ENCODE data around the gene LCN12.

- no peak for TF ChIP-seq POLR2A (IDR thresholded peaks at IDR 0.05)
- no peak for TF ChIP-seq CTCF (IDR thresholded peaks at IDR 0.05)
Observed at GRCh38 chr9:136939431-136939995, 12.6 kb upstream of the LCN12 start.

All from right lobe of liver (tissue), 4 donors.